NCI-H2081 treated with DMSO at 0.1 percent for 48 hours (cell line): ENCODE results near the gene MASP2.

Experiments used
- DNase-seq: peaks from one replicate; lab custom pipeline; 2025; lab: John Stamatoyannopoulos, UW

The MASP2 gene

DNA sequence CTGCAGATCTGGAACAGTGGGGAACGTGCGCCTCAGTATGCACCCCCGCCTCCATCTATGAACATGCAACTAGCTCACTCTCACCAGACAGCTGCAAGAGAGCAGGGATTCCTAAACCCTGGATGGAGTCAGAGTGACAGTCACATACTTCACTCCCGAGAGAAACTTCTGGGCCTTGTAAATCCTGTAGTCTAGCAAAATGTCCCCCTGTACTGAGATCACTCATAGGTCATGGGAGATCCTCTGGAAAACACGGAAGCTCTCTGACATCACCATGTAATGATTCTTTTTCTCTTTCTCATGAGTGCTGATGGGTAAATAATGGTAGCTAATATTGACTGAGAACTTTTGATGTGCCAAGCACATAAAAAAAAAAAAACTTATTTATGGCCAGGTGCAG, 57.9 kb downstream of the MASP2 start:
- DNase-seq = no peak

DNA sequence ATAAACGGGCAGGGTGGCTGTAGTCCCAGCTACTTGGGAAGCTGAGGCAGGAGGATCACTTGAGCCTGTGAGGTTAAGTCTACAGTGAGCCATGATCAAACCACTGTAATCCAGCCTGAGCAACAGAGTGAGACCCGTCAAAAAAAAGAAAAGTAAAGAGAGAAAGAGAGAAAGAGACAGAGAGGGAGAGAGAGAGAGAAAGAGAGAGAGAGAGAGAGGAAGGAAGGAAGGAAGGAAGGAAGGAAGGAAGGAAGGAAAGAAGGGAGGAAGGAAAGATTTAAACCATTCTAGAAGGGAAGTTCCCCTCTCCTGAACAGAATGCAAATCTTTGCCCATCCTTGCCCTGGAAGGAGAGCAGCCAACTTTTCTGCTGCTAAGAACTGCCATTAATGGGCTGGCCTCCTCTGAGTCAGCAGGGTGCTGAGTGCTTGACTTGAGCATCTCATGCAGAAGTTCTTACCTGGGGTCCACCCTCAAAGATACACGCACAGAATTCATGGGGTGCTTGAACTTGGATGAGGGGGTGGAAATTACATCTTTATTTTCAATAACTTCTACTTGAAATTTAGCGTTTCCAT, 59.1 kb downstream of the MASP2 start:
- DNase-seq = no peak

DNA sequence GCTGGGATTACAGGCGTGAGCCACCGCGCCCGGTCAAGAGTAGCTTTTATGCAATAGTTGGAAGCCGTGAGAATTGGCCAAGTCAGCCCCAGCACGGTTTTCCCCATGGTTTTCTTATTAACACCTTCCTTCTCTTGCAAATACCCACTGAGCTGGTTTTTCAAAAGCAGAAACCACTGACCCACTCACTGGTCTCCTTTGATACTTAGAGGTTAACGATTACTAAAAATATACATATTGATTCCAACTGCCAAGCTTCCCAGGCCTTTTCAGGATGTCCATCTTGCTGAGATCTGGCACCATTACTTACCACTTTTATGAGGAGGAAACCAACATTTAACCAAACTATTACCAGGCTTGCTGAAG, 60.5 kb downstream of the MASP2 start:
- no peak for DNase-seq

DNA sequence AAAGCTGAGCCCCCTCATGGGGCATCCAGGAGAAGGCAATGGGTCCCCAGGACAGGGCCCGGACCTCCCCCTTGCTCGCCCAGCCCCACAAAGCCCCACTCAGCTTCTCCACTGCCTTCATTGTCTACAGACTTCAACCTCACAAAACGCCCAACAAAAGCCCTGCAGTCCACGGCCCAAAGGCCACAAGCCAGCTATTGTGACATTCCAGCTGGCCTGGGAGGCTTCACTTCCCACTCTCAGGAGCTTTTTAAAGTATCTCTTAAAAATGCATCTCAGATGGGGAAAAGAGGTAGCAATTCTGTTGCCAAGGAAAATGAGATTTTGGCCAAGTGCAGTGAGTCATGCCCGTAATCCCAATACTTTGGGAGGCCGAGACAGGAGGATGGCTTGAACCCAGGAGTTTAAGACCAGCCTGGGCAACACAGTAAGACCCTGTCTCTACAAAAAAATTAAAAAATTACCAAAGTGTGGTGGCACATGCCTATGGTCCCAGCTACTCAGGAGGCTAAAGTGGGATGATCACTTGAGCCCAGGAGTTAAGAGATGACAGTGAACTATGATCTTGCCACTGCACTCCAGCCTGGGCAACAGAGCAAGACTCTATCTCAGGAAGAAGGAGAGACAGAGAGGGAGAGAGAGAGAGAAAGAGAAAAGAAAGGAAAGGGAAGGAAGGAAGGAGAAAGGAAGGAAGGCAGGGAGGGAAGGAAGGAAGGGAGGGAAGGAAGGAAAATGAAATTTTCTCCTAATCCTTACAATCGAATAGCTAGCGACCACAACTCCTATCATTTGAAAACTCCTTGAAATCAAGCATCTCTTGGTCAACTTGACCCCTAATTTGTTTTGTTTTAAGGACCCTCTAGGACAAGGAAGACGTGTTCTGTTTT, 66.0 kb downstream of the MASP2 start:
- no peak for DNase-seq

DNA sequence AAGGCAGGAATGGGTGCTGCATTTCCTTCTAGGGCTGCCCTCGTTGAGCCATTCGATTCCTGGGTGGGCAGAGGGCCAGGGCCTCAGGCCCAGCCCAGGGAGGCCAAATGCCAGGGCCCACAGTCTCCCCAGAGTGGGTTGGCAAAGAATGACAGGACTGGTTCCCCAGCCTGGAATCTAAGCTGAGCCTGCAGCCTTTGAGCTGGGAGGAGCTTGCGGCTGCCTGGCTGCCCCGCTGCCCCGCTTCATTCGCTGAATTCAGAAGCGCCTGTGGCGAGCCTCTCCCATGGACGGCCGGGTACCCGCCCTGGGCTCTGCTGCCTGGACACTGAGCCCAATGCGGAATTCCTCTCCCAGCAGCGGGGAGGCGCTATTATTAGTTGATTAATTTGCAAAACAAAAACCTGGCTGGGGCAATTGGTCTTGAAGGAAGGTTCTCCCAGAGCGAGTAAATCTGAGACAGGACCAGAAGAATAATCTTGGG, 66.9 kb downstream of the MASP2 start:
- DNase-seq = no peak

DNA sequence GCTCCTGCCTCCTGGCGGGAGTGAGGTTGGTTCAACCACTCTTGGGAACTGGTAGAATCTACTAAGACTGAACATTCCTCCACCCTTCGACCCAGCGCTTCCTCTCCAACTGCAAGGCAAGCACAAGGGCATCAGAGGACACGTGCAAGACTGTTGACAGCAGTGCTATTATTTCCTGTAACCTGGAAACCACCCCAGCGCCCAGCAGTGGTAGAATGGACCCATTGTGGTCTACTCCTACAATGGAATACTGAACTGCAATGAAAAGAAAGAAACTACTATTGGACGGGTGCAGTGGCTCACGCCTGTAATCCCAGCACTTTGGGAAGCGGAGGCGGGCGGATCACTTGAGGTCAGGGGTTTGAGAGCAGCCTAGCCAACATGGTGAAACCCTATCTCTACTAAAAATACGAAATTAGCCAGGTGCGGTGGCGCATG, 67.5 kb downstream of the MASP2 start:
- DNase-seq = no peak

DNA sequence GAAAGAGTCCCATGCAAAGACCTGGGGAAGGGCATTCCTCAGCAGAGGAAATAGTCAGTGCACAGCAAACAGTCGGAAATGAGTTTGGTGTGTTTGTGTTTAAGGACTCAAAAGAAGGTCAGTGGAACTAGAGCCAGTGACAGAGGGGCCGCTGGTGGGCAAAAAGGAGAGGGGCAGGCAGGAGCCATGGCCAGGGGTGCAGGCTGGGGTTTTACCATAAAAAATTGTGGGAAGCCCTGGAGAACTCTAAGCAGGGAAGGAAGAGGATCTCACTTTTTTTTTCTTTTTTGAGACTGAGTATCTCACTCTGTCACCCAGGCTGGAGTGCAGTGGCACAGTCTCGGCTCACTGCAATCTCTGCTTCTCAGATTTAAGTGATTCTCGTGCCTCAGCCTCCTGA, 68.3 kb downstream of the MASP2 start:
- no peak for DNase-seq
